Anterior cingulate cortex (tissue), 58 donors: ENCODE measurements around the gene HOMER3.
A peak's percentile ranks its signal among the peaks of the same experiment; 100 is the strongest.
"Not testable (repeated sequence)": the region's sequence is repeated elsewhere in the genome, so short reads cannot be mapped to it uniquely, and the experiment has no call there.

Source experiments
- DNase-seq, 58 donors: peaks; one replicate each; lab custom pipeline; 2025; lab: John Stamatoyannopoulos, UW

HOMER3 gene

DNA sequence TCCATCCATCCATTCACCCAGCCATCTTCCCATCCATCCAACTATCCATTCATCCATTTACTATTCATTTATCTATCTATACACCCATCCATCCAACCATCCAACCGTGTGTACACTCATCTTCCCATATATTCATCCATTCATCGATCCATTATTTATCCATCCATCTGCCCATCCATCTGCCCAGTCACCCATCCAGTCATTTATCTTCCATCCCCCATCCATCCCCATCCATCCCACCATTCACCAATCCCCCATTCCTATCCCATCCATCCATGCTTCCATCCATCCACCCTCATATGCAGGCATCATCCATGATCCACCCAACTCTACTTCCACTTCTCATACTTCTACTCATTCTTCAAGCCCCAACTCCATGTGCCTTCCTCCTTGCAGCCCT is 14.0 kb upstream of the HOMER3 start:
- DNase-seq: no peak

DNA sequence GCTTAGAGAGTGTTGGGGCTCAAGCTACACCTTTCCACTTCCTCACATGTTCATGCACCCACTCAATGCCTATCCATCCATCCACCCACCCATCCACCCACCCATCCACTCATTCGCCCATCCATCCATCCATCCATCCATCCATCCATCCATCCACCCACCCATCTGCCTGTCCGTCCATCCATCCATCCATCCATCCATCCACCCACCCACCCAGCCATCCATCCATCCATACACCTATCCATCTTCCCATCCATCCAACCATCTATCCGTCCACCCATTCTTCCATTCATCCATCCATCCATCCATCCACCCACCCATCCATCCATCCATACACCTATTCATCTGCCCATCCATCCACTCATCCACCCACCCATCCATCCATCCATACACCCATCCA is 13.1 kb upstream of the HOMER3 start:
- DNase-seq: no peak

GRCh38 chr19:18952364-18953003 is 11.5 kb upstream of the HOMER3 start:
- DNase-seq: not testable (repeated sequence)

DNA sequence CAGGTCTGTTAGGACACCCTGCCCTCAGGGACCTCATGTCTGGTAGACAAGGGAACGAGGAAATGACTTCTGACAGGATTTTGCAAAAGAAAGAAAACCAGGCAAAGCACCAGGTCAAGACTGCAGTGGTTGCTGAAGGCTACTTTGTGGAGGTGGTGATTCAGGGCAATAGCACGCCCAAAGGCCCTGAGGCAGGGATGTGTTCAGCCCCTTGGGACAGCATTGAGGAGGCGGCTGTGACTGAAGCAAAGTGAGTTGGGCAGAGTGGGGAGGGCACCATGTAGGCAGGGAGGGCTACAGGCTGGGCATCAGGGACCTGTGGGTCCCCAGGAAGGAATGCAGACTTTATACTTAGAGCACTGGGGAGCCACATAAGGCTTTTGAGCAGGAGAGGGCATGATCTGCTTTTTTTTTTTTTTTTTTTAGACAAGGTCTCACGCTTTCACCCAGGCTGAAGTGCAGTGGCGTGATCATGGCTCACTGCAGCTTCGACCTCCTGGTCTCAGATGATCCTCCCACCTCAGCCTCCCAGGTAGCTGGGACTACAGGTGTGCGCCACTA is 10.8 kb upstream of the HOMER3 start:
- no peak for DNase-seq

DNA sequence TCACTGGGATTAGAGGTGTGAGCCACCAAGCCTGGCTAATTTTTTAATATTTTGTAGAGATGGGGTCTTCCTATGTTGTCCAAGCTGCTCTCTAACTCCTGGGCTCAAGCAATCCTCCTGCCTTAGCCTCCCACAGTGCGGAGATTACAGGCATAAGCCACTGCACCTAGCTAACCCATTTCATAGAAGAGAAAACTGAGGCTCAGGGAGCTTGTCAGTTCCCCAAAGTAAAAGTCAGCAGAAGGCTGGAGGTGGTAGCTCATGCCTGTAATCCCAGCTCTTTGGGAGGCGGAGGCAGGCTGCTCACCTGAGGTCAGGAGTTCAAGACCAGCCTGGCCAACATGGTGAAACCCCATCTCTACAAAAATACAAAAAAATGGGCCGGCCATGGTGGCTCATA is 8.8 kb upstream of the HOMER3 start:
- DNase-seq: no peak

DNA sequence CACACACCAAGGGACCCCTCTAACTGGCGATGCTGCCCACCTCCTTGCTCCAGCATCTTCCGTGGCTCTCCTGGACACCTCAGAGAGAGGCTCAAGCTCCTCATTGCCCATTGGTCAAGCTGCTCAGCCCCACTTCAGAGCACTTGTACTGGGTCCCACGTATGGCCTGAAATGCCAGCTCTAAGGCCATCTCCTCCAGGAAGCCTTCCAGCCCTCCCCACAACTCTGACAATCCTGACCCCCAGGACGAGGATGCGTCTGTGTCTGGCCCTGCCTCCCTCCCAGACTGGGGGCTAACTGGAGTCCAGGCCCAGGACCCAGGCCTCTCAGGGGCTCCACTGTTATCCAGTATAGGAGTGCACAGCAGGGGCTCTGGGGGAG is 7.9 kb upstream of the HOMER3 start:
- no peak for DNase-seq

- peak in 16 of 58 donors; percentile 3 to 56 (median 13) for DNase-seq
These were observed 7.3 kb upstream of the HOMER3 start for GRCh38 chr19:18948075-18948975.

DNA sequence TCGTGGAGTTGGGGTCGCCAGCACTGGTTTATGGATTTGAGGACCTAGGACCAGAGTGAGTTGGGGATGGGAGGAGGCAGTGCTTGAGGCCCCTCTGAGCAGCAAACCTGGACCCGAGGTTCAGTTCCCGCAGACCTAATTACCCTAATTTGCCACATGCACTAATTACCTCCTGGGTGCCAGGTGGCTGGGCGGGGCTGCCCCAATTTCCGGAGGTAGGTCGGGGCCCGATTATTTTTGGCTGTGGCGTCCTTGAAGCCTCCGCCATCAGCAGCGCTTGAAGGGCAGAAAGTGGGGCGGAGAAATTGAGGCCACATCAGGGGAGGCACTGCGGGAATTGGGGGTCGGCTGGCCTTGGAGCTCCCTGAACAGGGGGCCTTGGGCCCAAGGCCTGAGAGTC is 5.9 kb upstream of the HOMER3 start:
- DNase-seq: no peak

GRCh38 chr19:18946335-18946734 is 5.3 kb upstream of the HOMER3 start:
- DNase-seq: no peak

DNA sequence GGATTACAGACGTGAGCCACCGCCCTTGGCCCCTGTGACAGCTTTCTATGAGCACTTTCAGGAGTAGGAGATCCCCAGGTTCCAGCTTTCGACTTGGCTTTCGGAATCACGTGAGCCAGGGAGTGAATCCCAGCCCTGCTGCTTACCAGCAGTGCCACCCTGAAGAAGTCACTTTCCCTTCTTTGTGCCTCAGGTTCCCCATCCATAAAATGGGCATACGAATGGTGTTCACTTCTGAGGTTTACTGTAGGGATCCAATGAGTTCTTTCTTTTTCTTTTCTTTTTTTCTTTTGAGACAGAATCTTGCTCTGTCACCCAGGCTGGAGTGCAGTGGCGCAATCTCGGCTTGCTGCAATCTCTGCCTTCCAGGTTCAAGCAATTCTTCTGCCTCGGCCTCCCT is 4.3 kb upstream of the HOMER3 start:
- DNase-seq: no peak

GRCh38 chr19:18943465-18943864 is 2.4 kb upstream of the HOMER3 start:
- DNase-seq: peak in 5 of 58 donors; percentile 10 to 50 (median 16)

- no peak for DNase-seq
These were observed 1.7 kb upstream of the HOMER3 start for GRCh38 chr19:18942692-18943091.

GRCh38 chr19:18941628-18942354 is 774 bp upstream of the HOMER3 start:
- peak in 4 of 58 donors; percentile 5 to 8 (median 6) for DNase-seq

GRCh38 chr19:18939922-18940768 is 872 bp downstream of the HOMER3 start:
- DNase-seq: peak in 47 of 58 donors; percentile 8 to 73 (median 44)

- no peak for DNase-seq
These were observed 1.9 kb downstream of the HOMER3 start for GRCh38 chr19:18939163-18939562.

DNA sequence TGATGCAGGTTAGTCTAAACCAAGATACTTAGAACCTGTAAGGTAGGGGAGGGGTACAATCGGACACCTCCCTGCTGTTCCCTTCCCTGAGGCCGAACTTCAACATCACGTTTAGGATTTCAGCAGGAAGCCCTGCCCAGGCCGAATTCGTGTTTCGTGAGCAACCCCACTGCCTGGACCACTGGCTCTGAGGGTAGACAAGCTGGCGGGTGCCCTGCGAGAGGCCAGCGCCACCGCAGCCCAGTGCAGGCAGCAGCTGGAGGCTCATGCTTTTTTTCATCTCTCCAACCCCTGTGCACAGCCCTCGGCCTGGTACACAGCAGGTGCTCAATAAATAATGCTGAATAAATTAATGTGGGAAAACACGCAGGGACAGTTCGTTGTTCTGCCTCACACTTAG is 7.7 kb downstream of the HOMER3 start:
- DNase-seq: no peak

DNA sequence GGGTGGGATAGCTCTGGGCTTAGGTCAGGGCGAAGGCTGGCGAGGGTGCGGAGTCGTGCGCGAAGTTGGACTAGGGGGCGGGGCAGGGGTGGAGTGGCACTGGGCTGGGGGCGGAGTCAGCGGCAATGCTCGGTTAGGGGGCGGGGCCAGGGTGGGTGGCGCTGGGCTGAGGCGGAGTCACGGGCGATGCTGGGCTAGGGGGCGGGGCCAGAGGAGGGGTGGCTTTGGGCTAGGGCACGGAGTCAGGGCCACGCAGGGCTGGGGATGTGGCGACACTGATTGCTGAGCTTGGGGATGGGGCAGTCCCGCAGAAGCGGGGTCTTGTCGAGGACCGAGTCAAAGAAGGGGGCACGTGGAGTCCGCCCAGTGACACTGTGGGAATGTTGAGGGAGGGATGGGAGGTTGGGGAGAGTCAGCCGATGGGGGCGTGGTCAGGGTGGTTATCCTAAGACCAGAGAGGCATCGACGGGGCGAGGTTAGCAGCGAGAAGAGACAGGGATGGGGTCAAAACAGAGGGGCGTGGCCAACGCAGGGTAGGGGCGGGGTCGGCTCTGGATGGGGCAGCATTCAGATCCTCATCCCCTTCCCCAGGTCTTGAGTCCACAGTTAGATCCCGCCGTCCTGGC is 8.7 kb downstream of the HOMER3 start:
- DNase-seq: peak in 49 of 58 donors; percentile 5 to 83 (median 52)

- no peak for DNase-seq
These were observed 9.5 kb downstream of the HOMER3 start for GRCh38 chr19:18931316-18932162.

DNA sequence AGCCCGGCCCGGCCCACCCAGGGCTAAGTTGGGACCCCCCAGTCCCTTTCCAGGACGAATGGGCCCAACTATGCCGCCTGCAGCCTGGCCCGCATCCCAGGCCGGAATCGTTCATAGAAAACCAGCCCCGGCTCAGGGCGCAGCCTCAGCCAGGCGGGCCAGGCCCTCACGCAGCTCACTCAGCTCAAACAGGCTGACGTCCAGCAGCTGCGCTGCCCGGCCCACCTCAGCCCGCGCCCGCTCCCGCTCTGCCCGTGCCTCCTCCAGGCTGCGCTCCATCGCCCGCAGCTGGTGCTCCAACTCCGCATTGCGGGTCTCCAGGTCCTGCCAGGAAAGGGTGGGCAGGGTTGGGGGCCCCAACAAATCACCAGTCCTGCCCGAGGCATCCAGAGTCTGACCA is 11.7 kb downstream of the HOMER3 start:
- DNase-seq: no peak
